Immature natural killer cell (primary cell): ENCODE results near the gene VWA7. TPM values are rescaled to one million over a fixed set of nuclear protein-coding genes. Genes with fewer than 3 reads are reported as not detected.
"Not testable (repeated sequence)": the region's sequence is repeated elsewhere in the genome, so short reads cannot be mapped to it uniquely, and the experiment has no call there.

ENCODE experiments used
- DNase-seq, 3 donors: peaks; one replicate each; pipeline ENCODE4 v3.0.0; 2022; ENCODE audit warnings: mixed read lengths in 1 of 3
- H3K27ac Mint-ChIP-seq, 6 donors: one replicate each; pipeline ENCODE4 v1.8.0; 2020; ENCODE audit warnings: mixed read lengths in 6 of 6, mild to moderate bottlenecking in 5 of 6, inconsistent platforms in 4 of 6, moderate library complexity in 3 of 6
- H3K27me3 Mint-ChIP-seq, 3 donors: one replicate each; pipeline ENCODE4 v1.8.0; 2020 to 2021; ENCODE audit warnings: low read depth in 3 of 3, mild to moderate bottlenecking in 3 of 3, mixed read lengths in 3 of 3, moderate library complexity in 3 of 3, inconsistent platforms in 1 of 3
- H3K36me3 Mint-ChIP-seq, 3 donors: one replicate each; pipeline ENCODE4 v1.8.0; 2020; ENCODE audit warnings: mixed read lengths in 3 of 3, inconsistent platforms in 2 of 3, mild to moderate bottlenecking in 2 of 3
- H3K4me1 Mint-ChIP-seq, 2 donors: one replicate each; pipeline ENCODE4 v1.8.0; 2020; ENCODE audit warnings: inconsistent platforms in 2 of 2, mild to moderate bottlenecking in 2 of 2, mixed read lengths in 2 of 2, moderate library complexity in 1 of 2
- H3K4me3 Mint-ChIP-seq, 5 donors: one replicate each; pipeline ENCODE4 v1.8.0; 2020; ENCODE audit warnings: mild to moderate bottlenecking in 5 of 5, mixed read lengths in 5 of 5, inconsistent platforms in 3 of 5, moderate library complexity in 3 of 5
- H3K9me3 Mint-ChIP-seq, 6 donors: one replicate each; pipeline ENCODE4 v1.8.0; 2020; ENCODE audit warnings: mild to moderate bottlenecking in 6 of 6, mixed read lengths in 6 of 6, inconsistent platforms in 4 of 6, moderate library complexity in 3 of 6
- polyA plus RNA-seq, 3 donors: library from polyadenylated mRNA; unstranded; fragments of 300-500 nt; fragmentation: Illumina TruSeq; gene quantifications; one replicate each; pipeline ENCODE4 v1.2.3, GENCODE V29; 2021

VWA7 gene, protein sequence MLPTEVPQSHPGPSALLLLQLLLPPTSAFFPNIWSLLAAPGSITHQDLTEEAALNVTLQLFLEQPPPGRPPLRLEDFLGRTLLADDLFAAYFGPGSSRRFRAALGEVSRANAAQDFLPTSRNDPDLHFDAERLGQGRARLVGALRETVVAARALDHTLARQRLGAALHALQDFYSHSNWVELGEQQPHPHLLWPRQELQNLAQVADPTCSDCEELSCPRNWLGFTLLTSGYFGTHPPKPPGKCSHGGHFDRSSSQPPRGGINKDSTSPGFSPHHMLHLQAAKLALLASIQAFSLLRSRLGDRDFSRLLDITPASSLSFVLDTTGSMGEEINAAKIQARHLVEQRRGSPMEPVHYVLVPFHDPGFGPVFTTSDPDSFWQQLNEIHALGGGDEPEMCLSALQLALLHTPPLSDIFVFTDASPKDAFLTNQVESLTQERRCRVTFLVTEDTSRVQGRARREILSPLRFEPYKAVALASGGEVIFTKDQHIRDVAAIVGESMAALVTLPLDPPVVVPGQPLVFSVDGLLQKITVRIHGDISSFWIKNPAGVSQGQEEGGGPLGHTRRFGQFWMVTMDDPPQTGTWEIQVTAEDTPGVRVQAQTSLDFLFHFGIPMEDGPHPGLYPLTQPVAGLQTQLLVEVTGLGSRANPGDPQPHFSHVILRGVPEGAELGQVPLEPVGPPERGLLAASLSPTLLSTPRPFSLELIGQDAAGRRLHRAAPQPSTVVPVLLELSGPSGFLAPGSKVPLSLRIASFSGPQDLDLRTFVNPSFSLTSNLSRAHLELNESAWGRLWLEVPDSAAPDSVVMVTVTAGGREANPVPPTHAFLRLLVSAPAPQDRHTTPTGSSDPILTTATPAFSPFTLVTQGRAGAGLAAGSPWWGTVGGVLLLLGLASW
- polyA plus RNA-seq, result 1 to 10 TPM in 1 of 3 donors, under 1 TPM in 2; 0.21 to 1.8 (median 0.93) TPM

DNA sequence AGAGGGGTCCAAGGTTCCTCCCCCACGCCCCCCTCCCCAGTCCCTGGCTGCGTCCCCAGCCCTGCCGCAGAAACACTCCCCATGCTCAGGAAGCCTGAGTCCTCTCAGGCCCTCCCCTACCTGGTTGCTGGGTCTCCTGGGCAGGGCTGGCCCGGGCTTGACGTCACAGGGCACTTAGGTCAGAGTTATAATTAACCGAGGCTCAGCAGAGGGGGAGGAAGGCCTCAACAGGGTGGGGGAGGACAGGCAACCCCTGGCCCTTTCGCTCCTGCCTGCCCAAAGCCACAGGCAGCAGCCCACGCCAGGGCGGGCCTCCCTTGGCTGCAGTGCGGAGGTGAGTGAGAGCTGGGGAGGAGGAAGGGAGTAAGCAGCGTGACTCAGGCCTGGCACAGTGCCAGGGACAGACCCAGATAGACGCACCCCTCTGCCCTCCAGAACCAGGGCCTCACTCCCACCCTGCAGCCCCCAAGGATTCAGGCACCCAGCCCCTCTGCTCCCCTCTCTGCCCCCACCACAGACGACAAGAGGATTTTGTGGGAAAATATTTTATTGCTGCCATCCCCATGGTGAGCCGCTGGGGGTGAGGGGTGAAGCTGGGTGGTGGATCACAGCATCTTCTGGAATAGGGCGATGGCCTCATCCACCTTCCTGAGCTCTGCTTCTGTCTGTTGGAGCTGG, at the start of gene VWA7:
VWA7 (minus strand) TSS at position 340 of the 678 bp plus-strand sequence. CDS start 549 bp downstream, outside the sequence.
- peak within 1 kb of the TSS; percentile 24 to 57 (median 42) for H3K27ac Mint-ChIP-seq
- peaks cover 0 to 3% (median 0%) of the 10 kb centered on the region in 3 donors for H3K36me3 Mint-ChIP-seq
- peak within 1 kb of the TSS in 3 of 5 donors; percentile 35 to 56 (median 38) for H3K4me3 Mint-ChIP-seq
- peaks cover 0 to 2% (median 2%) of the 10 kb centered on the region in 3 donors for H3K27me3 Mint-ChIP-seq
- no peaks in the 10 kb centered on the region for H3K9me3 Mint-ChIP-seq
- peaks cover 16 to 31% of the 10 kb centered on the region in 2 donors for H3K4me1 Mint-ChIP-seq
- DNase-seq, result peak; percentile 59 to 67 (median 64)

DNA sequence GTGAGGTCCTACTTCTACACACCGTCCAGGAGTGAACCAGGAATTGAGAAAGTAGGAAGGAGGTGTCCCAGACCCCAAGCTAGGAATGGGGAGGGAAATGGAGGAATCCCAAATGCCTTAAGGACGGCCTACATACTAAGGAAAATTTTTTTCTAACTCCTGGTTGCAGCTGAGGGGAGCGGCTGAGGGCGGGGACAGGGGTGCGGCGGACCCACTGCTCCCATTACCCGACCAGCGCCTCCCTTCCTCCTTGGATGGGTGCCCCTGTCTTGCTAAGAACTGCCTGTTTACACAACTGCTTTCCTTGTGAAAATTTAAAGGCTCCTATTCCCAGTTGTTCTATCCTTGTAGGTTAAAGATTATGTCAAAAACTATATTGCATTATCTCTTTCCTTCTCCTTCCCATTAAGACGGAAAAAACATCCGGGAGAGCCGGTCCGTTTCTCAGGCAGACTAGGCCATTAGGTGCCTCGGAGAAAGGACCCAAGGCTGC, 49.7 kb upstream of the VWA7 start:
- Mint-ChIP-seq H3K4me3 (peak overlapping the region; percentile 92 to 94 (median 93)), H3K9me3 (no peaks in the 10 kb centered on the region), H3K36me3 (no peaks in the 10 kb centered on the region), H3K27me3 (peaks cover 2 to 5% (median 5%) of the 10 kb centered on the region in 3 donors), H3K27ac (peak overlapping the region; percentile 91 to 99 (median 96)), H3K4me1 (peaks cover 49 to 54% of the 10 kb centered on the region in 2 donors)
- no peak for DNase-seq

DNA sequence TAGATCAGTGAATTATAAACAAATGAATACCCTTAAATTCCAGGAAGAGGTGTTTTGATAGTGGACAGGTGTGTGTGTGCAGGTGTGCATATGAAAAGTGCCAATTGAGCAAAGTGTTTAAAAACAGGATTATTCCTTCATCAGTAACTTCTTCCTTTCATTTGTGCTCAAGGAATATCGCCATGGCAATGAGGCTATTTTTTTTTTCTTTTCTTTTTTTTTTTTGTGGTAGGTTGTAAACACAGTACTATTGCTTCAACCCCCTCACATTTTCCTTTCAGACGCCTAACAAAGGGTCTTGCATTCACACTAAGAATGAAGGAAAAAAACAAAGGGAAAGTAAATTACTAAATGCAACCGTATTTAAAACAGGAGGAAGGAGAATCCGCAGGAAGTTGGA, 48.4 kb upstream of the VWA7 start:
- peaks cover 0 to 5% (median 3%) of the 10 kb centered on the region in 3 donors for H3K27me3 Mint-ChIP-seq
- no peaks in the 10 kb centered on the region for H3K9me3 Mint-ChIP-seq
- peaks cover 51 to 58% of the 10 kb centered on the region in 2 donors for H3K4me1 Mint-ChIP-seq
- DNase-seq, result no peak
- peak overlapping the region in 4 of 5 donors; percentile 46 to 94 (median 94) for H3K4me3 Mint-ChIP-seq
- H3K27ac Mint-ChIP-seq, result peak overlapping the region in 5 of 6 donors; percentile 50 to 97 (median 73)
- H3K36me3 Mint-ChIP-seq, result no peaks in the 10 kb centered on the region

GRCh38 chr6:31823592-31824196, 46.6 kb upstream of the VWA7 start:
- not testable (repeated sequence) for H3K36me3 Mint-ChIP-seq, H3K9me3 Mint-ChIP-seq, H3K27me3 Mint-ChIP-seq, DNase-seq
- Mint-ChIP-seq H3K4me3 (peak overlapping the region in 1 of 5 donors; percentile 57), H3K4me1 (peaks cover 45 to 54% of the 10 kb centered on the region in 2 donors), H3K27ac (peak overlapping the region in 3 of 6 donors; percentile 17 to 49 (median 34))

DNA sequence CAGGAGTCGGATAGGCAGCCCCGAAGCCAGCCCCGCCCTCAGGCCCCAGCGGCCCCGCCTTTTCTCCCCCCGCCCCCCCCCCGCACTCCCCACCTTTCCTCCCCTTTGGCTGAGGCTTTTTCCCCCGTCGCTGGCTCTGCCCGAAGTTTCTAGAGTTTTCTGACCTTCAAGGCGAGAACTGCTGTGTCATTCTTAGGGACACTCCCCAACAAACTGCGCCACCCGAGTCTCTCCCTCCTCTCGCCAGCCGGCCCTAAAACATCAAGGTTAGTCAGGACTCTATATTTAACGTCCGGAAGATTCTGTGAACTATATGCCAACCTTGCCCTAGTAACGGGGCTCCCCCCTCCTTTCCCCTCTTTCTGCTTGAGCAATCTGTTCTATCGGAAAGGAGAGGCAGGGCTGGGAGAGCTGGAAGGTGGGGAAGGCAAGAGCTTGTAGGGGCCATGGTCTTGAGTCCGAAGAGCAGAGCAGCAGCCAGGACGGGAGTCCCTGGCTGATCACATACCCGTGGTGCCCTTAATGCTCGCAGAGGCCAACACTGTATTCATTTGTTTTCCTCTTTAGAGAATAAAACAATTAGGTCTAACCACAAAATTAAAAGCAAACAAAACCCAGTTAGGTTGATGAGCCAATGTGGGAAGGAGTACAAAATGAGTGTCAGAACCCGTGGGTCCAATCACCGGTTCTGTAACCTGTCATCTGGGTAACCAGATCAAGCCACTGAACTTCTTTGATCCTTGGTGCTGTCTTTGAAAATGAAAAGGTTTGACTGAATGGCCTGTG, 45.1 kb upstream of the VWA7 start:
- Mint-ChIP-seq H3K27ac (peak overlapping the region; percentile 81 to 96 (median 94)), H3K4me1 (peaks cover 52 to 63% of the 10 kb centered on the region in 2 donors), H3K9me3 (no peaks in the 10 kb centered on the region), H3K27me3 (peaks cover 0 to 8% (median 3%) of the 10 kb centered on the region in 3 donors), H3K4me3 (peak overlapping the region; percentile 89 to 96 (median 94)), H3K36me3 (no peaks in the 10 kb centered on the region)
- DNase-seq, result peak in 2 of 3 donors; percentile 48 to 53

DNA sequence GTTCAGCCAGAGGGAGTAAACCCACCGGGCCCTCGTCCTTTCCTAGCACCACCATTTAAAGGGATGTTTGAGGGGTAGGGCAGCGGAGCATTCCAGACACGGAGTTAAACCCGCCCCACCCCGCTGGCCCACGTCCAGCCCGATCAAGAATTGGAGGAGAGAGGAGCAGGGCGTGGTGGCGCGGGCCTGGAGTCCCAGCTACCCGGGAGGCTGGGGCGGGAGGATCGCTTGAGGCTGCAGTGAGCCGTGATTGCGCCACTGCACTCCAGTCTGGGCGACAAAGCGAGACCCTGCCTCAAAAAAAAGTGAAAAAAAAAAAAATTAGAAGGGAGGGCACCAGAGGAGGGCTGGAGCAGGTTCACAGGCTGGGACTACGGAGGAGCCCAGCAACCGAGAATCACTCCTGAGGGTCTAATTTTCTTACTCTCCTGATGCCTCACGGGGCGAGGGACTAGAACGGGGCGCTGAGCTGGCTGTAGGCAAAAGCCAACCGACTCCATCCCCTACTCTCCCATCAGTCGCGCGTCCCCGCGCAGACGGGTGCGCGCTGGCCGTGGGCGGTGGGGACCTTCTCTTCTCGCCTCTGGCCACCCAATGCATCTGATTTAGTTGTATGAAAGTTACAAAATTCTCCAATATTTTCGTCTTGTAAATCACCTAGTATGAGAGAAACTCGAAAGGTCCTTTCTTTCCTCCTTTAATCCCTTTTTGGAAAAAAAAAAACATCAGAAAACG, 44.3 kb upstream of the VWA7 start:
- peak in 2 of 3 donors; percentile 45 for DNase-seq
- H3K27me3 Mint-ChIP-seq, result peaks cover 0 to 8% (median 2%) of the 10 kb centered on the region in 3 donors
- H3K27ac Mint-ChIP-seq, result peak overlapping the region; percentile 81 to 96 (median 94)
- no peaks in the 10 kb centered on the region for H3K36me3 Mint-ChIP-seq
- peaks cover 45 to 55% of the 10 kb centered on the region in 2 donors for H3K4me1 Mint-ChIP-seq
- H3K9me3 Mint-ChIP-seq, result no peaks in the 10 kb centered on the region
- H3K4me3 Mint-ChIP-seq, result peak overlapping the region; percentile 89 to 96 (median 94)

- H3K4me1 Mint-ChIP-seq, result peaks cover 39 to 50% of the 10 kb centered on the region in 2 donors
- H3K36me3 Mint-ChIP-seq, result not testable (repeated sequence)
- peak overlapping the region in 4 of 5 donors; percentile 89 to 95 (median 92) for H3K4me3 Mint-ChIP-seq
These were observed 43.3 kb upstream of the VWA7 start for GRCh38 chr6:31820399-31820798.

DNA sequence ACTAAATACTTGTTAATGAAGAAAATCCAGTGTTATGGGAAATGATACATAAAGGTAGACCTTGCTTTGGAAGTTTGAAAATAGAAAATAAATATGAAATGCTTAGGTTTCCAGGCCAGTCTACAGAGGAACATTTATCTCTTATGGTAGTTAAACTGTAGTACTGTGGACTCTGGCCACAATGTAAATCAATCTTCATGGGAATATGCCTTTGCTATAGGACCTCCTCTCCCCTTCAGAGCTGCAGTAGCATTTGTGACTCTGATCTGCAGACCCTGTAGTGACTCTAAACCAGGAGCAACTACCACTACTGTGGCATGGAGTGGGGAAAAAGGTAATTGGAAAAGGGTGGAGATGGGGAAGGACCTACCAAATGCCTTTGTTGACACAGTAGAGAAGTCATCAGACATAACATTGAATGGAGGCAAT, 42.8 kb upstream of the VWA7 start:
- no peaks in the 10 kb centered on the region for H3K9me3 Mint-ChIP-seq
- H3K27me3 Mint-ChIP-seq, result peaks cover 0 to 9% (median 2%) of the 10 kb centered on the region in 3 donors
- H3K27ac Mint-ChIP-seq, result peak overlapping the region in 4 of 6 donors; percentile 44 to 85 (median 70)
- peaks cover 42 to 46% of the 10 kb centered on the region in 2 donors for H3K4me1 Mint-ChIP-seq
- peak overlapping the region; percentile 19 to 75 (median 63) for H3K4me3 Mint-ChIP-seq
- no peaks in the 10 kb centered on the region for H3K36me3 Mint-ChIP-seq
- DNase-seq, result no peak

More at GRCh38 chr6:31820399-31820798, 43.3 kb upstream of the VWA7 start:
- H3K9me3 Mint-ChIP-seq, DNase-seq, H3K27ac Mint-ChIP-seq, H3K27me3 Mint-ChIP-seq: not testable (repeated sequence)

GRCh38 chr6:31817929-31818511, 40.9 kb upstream of the VWA7 start:
- not testable (repeated sequence) for H3K36me3 Mint-ChIP-seq

DNA sequence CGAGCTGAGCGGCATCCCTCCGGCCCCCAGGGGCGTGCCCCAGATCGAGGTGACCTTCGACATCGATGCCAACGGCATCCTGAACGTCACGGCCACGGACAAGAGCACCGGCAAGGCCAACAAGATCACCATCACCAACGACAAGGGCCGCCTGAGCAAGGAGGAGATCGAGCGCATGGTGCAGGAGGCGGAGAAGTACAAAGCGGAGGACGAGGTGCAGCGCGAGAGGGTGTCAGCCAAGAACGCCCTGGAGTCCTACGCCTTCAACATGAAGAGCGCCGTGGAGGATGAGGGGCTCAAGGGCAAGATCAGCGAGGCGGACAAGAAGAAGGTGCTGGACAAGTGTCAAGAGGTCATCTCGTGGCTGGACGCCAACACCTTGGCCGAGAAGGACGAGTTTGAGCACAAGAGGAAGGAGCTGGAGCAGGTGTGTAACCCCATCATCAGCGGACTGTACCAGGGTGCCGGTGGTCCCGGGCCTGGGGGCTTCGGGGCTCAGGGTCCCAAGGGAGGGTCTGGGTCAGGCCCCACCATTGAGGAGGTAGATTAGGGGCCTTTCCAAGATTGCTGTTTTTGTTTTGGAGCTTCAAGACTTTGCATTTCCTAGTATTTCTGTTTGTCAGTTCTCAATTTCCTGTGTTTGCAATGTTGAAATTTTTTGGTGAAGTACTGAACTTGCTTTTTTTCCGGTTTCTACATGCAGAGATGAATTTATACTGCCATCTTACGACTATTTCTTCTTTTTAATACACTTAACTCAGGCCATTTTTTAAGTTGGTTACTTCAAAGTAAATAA, 40.2 kb upstream of the VWA7 start:
- Mint-ChIP-seq H3K4me3 (peak overlapping the region; percentile 83 to 95 (median 87)), H3K4me1 (peaks cover 44 to 46% of the 10 kb centered on the region in 2 donors), H3K27ac (peak overlapping the region; percentile 75 to 94 (median 89))
- not testable (repeated sequence) for H3K9me3 Mint-ChIP-seq, H3K36me3 Mint-ChIP-seq, H3K27me3 Mint-ChIP-seq
- DNase-seq, result peak; percentile 41 to 52 (median 41)

More at GRCh38 chr6:31817929-31818511, 40.9 kb upstream of the VWA7 start:
- Mint-ChIP-seq H3K27ac (peak overlapping the region; percentile 75 to 94 (median 89)), H3K4me1 (peaks cover 50 to 51% of the 10 kb centered on the region in 2 donors), H3K4me3 (peak overlapping the region; percentile 83 to 95 (median 87))
- DNase-seq, H3K27me3 Mint-ChIP-seq, H3K9me3 Mint-ChIP-seq: not testable (repeated sequence)
